T-cell (primary cell): ENCODE measurements around the gene BDP1. TPM values are rescaled to one million over a fixed set of nuclear protein-coding genes. Genes with fewer than 3 reads are reported as not detected.
A peak's percentile ranks its signal among the peaks of the same experiment; 100 is the strongest.

Experiments
- ATAC-seq, 4 experiments: fragments of 200-7000 bp in 3 of 4; fragments of 150-1000 bp in 1 of 4; cut with Tn5 transposase; replicated peaks in 1 of 4; 1 replicate in 3 of 4; 2 replicates in 1 of 4; pipeline ENCODE4 v1.10.0; 2021; ENCODE audit warnings: moderate library complexity in 3 of 4, mild to moderate bottlenecking in 2 of 4, moderate number of reproducible peaks in 1 of 4
- CTCF ChIA-PET, 2 donors: fragments of 300-600 bp; sonication (Branson Sonifier 250); formaldehyde crosslinking; loops; one replicate each; lab custom pipeline; 2022; ENCODE audit warnings: antibody characterized with exemption in 2 of 2; lab: Charles Lee
- POLR2A ChIA-PET, 2 donors: fragments of 300-600 bp; sonication (Branson Sonifier 250); formaldehyde crosslinking; loops; one replicate each; lab custom pipeline; 2022; ENCODE audit warnings: antibody characterized with exemption in 2 of 2; lab: Charles Lee
- DNase-seq, 35 experiments: peaks; one replicate each; pipeline versions ENCODE4 v3.0.0 to v3.0.0-alpha.2; 2013 to 2023
- H3K27ac ChIP-seq: one replicate; pipeline ENCODE4 v1.5.1; 2013; ENCODE audit warnings: low read length
- H3K27me3 ChIP-seq, 2 experiments: replicated peaks in 1 of 2; 1 replicate in 1 of 2; 2 replicates in 1 of 2; pipeline versions ENCODE4 v1.6.1 to v1.7.0; 2013; ENCODE audit warnings: low read length in 1 of 2, mixed read lengths in 1 of 2; ENCODE audit not compliant: control insufficient read depth in 2 of 2, insufficient read depth in 2 of 2; ENCODE audit errors: extremely low read depth in 1 of 2
- H3K36me3 ChIP-seq, 2 donors: 1 replicate in 1 of 2; 2 replicates in 1 of 2; pipeline versions ENCODE4 v1.6.1 to v1.7.0; 2013; ENCODE audit warnings: low read length in 1 of 2; ENCODE audit not compliant: control insufficient read depth in 2 of 2, insufficient read depth in 1 of 2; ENCODE audit errors: extremely low read depth in 1 of 2
- H3K4me1 ChIP-seq, 2 experiments: 1 replicate in 1 of 2; 2 replicates in 1 of 2; pipeline versions ENCODE4 v1.6.1 to v1.7.0; 2013; ENCODE audit warnings: low read length in 2 of 2, mixed read lengths in 1 of 2; ENCODE audit not compliant: insufficient read depth in 2 of 2, control insufficient read depth in 1 of 2; ENCODE audit errors: extremely low read depth in 1 of 2
- H3K4me3 ChIP-seq, 2 donors: 1 replicate in 1 of 2; 2 replicates in 1 of 2; pipeline versions ENCODE4 v1.5.1 to v1.7.0; 2013; ENCODE audit warnings: mild to moderate bottlenecking in 2 of 2, low read length in 1 of 2, moderate library complexity in 1 of 2; ENCODE audit not compliant: control insufficient read depth in 1 of 2; ENCODE audit errors: extremely low read depth in 1 of 2
- H3K9me3 ChIP-seq: 2 replicates; pipeline ENCODE4 v1.7.0; 2013
- H3K27ac Mint-ChIP-seq, 2 donors: one replicate each; pipeline ENCODE4 v1.8.0; 2020 to 2021; ENCODE audit warnings: mild to moderate bottlenecking in 2 of 2, mixed read lengths in 2 of 2
- H3K27me3 Mint-ChIP-seq, 2 donors: one replicate each; pipeline ENCODE4 v1.8.0; 2021 to 2022; ENCODE audit warnings: mixed read lengths in 2 of 2
- H3K36me3 Mint-ChIP-seq: one replicate; pipeline ENCODE4 v1.8.0; 2021; ENCODE audit warnings: mixed read lengths
- H3K4me1 Mint-ChIP-seq, 3 donors: one replicate each; pipeline ENCODE4 v1.8.0; 2020 to 2022; ENCODE audit warnings: mixed read lengths in 3 of 3, mild to moderate bottlenecking in 1 of 3
- H3K4me3 Mint-ChIP-seq, 3 donors: one replicate each; pipeline ENCODE4 v1.8.0; 2020 to 2022; ENCODE audit warnings: mild to moderate bottlenecking in 3 of 3, mixed read lengths in 3 of 3, moderate library complexity in 3 of 3
- H3K9me3 Mint-ChIP-seq, 3 donors: one replicate each; pipeline ENCODE4 v1.8.0; 2020 to 2022; ENCODE audit warnings: mixed read lengths in 3 of 3
- WGBS: methylation state at CpG from one replicate; pipeline ENCODE4 v1.1.5; 2013; ENCODE audit warnings: missing lambda C conversion rate; ENCODE audit not compliant: insufficient coverage; 5-methylcytosine and 5-hydroxymethylcytosine counted together
- total RNA-seq, 35 experiments: library from RNA in 6 of 35; stranded (reverse) in 6 of 35; fragments of 120-200 nt in 1 of 35; gene quantifications; one replicate each; pipeline versions ENCODE4 v1.2.1 to v1.2.4 and lab custom pipeline; 2013 to 2026

Gene BDP1
- total RNA-seq, 5 donors from 2014 or later (not counting 1 experiment from before 2014, with no cell fraction given) = 34.0 to 43.9 (median 40.6) TPM

GRCh38 chr5:71456362-71456743 lies 902 bp downstream of the BDP1 start:
- Mint-ChIP-seq H3K27ac (peak overlapping the region; percentile 92 to 97), H3K4me3 (peak overlapping the region; percentile 95 to 98 (median 96)), H3K36me3 (peaks cover 11% of the 10 kb centered on the region), H3K4me1 (peaks cover 29 to 36% (median 32%) of the 10 kb centered on the region in 3 donors), H3K9me3 (no peaks in the 10 kb centered on the region), H3K27me3 (peaks cover 6 to 10% of the 10 kb centered on the region in 2 donors)
- H3K27me3 ChIP-seq = peaks cover 0 to 7% of the 10 kb centered on the region in 2 experiments
- WGBS = 0% methylated on average over 1 of the region's 4 CpGs
- DNase-seq (no peak), ATAC-seq (no peak)
- peak overlapping the region; percentile 85 for H3K4me3 ChIP-seq
- CTCF ChIA-PET = no interaction called here
- H3K9me3 ChIP-seq = no peaks in the 10 kb centered on the region
- H3K4me1 ChIP-seq = peaks cover 9 to 15% of the 10 kb centered on the region in 2 experiments
- POLR2A ChIA-PET = no interaction called here
- H3K36me3 ChIP-seq = peaks cover 0 to 29% of the 10 kb centered on the region in 2 donors
- peak overlapping the region; percentile 90 for H3K27ac ChIP-seq

DNA sequence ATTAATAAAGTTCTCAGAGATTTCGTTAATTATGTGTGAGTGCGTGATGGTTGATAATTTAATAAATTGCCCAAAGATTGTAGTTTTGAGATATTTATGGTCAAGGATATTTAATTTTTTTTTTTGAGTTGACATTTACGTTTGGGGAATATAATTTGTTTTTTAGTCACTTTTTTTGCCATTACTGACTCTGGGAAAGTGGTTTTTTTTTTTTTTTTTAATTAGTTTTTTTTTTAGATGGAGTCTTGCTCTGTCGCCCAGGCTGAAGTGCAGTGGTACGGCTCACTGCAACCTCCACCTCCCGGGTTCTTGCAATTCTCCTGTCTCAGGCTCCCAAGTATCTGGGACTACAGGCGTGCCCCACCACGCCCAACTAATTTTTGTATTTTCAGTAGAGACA lies 1.7 kb downstream of the BDP1 start:
- Mint-ChIP-seq H3K4me1 (peaks cover 29 to 36% (median 32%) of the 10 kb centered on the region in 3 donors), H3K27ac (no peak overlapping the region), H3K27me3 (peaks cover 1 to 7% of the 10 kb centered on the region in 2 donors), H3K36me3 (peaks cover 11% of the 10 kb centered on the region), H3K9me3 (no peaks in the 10 kb centered on the region), H3K4me3 (peak overlapping the region; percentile 95 to 98 (median 96))
- no peak for ATAC-seq
- CTCF ChIA-PET = no interaction called here
- WGBS = 90% methylated on average over 2 of the region's 8 CpGs
- Histone ChIP-seq H3K27ac (no peak overlapping the region), H3K4me1 (peaks cover 9 to 15% of the 10 kb centered on the region in 2 experiments), H3K27me3 (peaks cover 0 to 4% of the 10 kb centered on the region in 2 experiments), H3K4me3 (no peak overlapping the region), H3K9me3 (no peaks in the 10 kb centered on the region), H3K36me3 (peaks cover 0 to 37% of the 10 kb centered on the region in 2 donors)
- DNase-seq = no peak
- POLR2A ChIA-PET = no interaction called here

- peaks cover 19% of the 10 kb centered on the region for H3K36me3 Mint-ChIP-seq
- DNase-seq (no peak), ATAC-seq (no peak)
- CTCF ChIA-PET = interaction anchor here (0.6 to 1.3 kb wide), 3 partner anchors 15 to 183 kb away, joined by 3 to 6 read pairs (median 3); no protein-coding TSS in a partner anchor
- H3K27me3 Mint-ChIP-seq = no peaks in the 10 kb centered on the region
- H3K27me3 ChIP-seq = no peaks in the 10 kb centered on the region
- peaks cover 0 to 71% of the 10 kb centered on the region in 2 donors for H3K36me3 ChIP-seq
- POLR2A ChIA-PET = interaction anchor here (0.6 to 1.3 kb wide), 2 partner anchors 9 kb away, joined by 4 to 7 read pairs; no protein-coding TSS in a partner anchor
- no peak overlapping the region for H3K4me3 ChIP-seq
- peaks cover 21 to 29% (median 25%) of the 10 kb centered on the region in 3 donors for H3K4me1 Mint-ChIP-seq
- H3K4me3 Mint-ChIP-seq = no peak overlapping the region
- no peak overlapping the region for H3K27ac ChIP-seq
- no CpG with 5 or more reads among the region's 1 CpG for WGBS
- H3K27ac Mint-ChIP-seq = no peak overlapping the region
- peaks cover 5 to 13% of the 10 kb centered on the region in 2 experiments for H3K4me1 ChIP-seq
- no peaks in the 10 kb centered on the region for H3K9me3 Mint-ChIP-seq
- H3K9me3 ChIP-seq = no peaks in the 10 kb centered on the region
Observed at GRCh38 chr5:71460693-71461092, 5.2 kb downstream of the BDP1 start.

- no peak overlapping the region for H3K4me3 Mint-ChIP-seq
- no peaks in the 10 kb centered on the region for H3K9me3 Mint-ChIP-seq
- no CpG with 5 or more reads among the region's 3 CpGs for WGBS
- no peaks in the 10 kb centered on the region for H3K27me3 Mint-ChIP-seq
- no peak overlapping the region for H3K27ac Mint-ChIP-seq
- peaks cover 5 to 10% of the 10 kb centered on the region in 2 experiments for H3K4me1 ChIP-seq
- no peak overlapping the region for H3K4me3 ChIP-seq
- CTCF ChIA-PET = interaction anchor here in 1 of 2 donors (1.3 kb wide), 1 partner anchor 15 kb away, joined by 6 read pairs; no protein-coding TSS in a partner anchor
- no peak overlapping the region for H3K27ac ChIP-seq
- POLR2A ChIA-PET = interaction anchor here (0.6 to 1.3 kb wide), 3 partner anchors 8 to 813 kb away, joined by 3 to 7 read pairs (median 4); no protein-coding TSS in a partner anchor
- peaks cover 0 to 77% of the 10 kb centered on the region in 2 donors for H3K36me3 ChIP-seq
- H3K36me3 Mint-ChIP-seq = peaks cover 25% of the 10 kb centered on the region
- no peaks in the 10 kb centered on the region for H3K9me3 ChIP-seq
- H3K27me3 ChIP-seq = no peaks in the 10 kb centered on the region
- ATAC-seq (no peak), DNase-seq (no peak)
- peaks cover 15 to 23% (median 20%) of the 10 kb centered on the region in 3 donors for H3K4me1 Mint-ChIP-seq
Observed at GRCh38 chr5:71461360-71461759, 5.9 kb downstream of the BDP1 start.

GRCh38 chr5:71471193-71471592 lies 15.7 kb downstream of the BDP1 start:
- POLR2A ChIA-PET = interaction anchor here in 1 of 2 donors (0.6 to 0.7 kb wide), 2 partner anchors 38 to 146 kb away, joined by 3 to 4 read pairs; no protein-coding TSS in a partner anchor
- no peaks in the 10 kb centered on the region for H3K27me3 Mint-ChIP-seq
- H3K36me3 ChIP-seq = peaks cover 13 to 51% of the 10 kb centered on the region in 2 donors
- no peaks in the 10 kb centered on the region for H3K9me3 ChIP-seq
- no peak overlapping the region for H3K4me3 Mint-ChIP-seq
- no peaks in the 10 kb centered on the region for H3K27me3 ChIP-seq
- no peak overlapping the region for H3K4me3 ChIP-seq
- no peak overlapping the region for H3K27ac ChIP-seq
- peaks cover 29% of the 10 kb centered on the region for H3K36me3 Mint-ChIP-seq
- no CpG with 5 or more reads among the region's 9 CpGs for WGBS
- no peaks in the 10 kb centered on the region for H3K9me3 Mint-ChIP-seq
- DNase-seq (no peak), ATAC-seq (no peak)
- H3K27ac Mint-ChIP-seq = no peak overlapping the region
- CTCF ChIA-PET = interaction anchor here in 1 of 2 donors (0.7 to 1.3 kb wide), 2 partner anchors 20 to 130 kb away, joined by 3 read pairs; no protein-coding TSS in a partner anchor
- H3K4me1 ChIP-seq = no peaks in the 10 kb centered on the region
- H3K4me1 Mint-ChIP-seq = peaks cover 0 to 1% (median 0%) of the 10 kb centered on the region in 3 donors

DNA sequence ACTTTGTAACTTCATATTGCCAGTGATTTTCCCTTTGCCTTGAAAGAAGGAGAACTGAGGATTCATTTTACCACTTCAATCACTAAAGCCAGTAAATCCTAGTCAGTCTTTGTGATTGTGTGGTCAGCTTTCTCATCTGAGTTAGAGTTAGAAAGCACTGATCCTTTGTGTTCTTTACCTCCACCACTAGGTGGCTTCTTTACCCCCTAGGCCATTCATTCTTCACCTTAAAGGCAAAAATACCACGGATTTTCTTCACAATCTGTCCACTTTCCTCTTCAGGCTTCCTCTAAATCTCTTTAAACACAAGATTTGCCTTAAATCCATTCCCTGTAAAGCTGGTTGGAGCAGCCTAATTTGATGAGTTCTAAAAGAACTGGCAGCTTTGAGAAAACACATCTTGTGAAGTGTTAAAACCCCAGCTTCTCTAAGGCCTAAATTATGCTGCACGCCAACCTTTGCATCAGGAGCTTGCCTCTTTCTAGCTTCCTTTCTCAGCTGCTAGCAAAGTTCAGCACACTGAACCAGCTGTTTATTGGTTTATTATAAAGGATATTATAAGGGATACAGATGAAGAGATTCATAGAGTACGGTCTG lies 20.4 kb downstream of the BDP1 start:
- ChIA-PET POLR2A (interaction anchor here in 1 of 2 donors (0.7 kb wide), 1 partner anchor 125 kb away, joined by 3 read pairs; no protein-coding TSS in a partner anchor), CTCF (interaction anchor here (0.8 to 1.6 kb wide), 15 partner anchors 11 to 1479 kb away, joined by 3 to 11 read pairs (median 4); no protein-coding TSS in a partner anchor)
- ATAC-seq = peak in 2 of 4 experiments; percentile 43 to 45
- H3K27ac Mint-ChIP-seq = peak overlapping the region in 1 of 2 donors; percentile 34
- Histone ChIP-seq H3K9me3 (no peaks in the 10 kb centered on the region), H3K36me3 (peaks cover 9 to 41% of the 10 kb centered on the region in 2 donors), H3K27me3 (no peaks in the 10 kb centered on the region), H3K4me3 (no peak overlapping the region), H3K4me1 (no peaks in the 10 kb centered on the region), H3K27ac (no peak overlapping the region)
- no peaks in the 10 kb centered on the region for H3K9me3 Mint-ChIP-seq
- no CpG with 5 or more reads among the region's 3 CpGs for WGBS
- H3K36me3 Mint-ChIP-seq = peaks cover 25% of the 10 kb centered on the region
- no peaks in the 10 kb centered on the region for H3K27me3 Mint-ChIP-seq
- no peak overlapping the region for H3K4me3 Mint-ChIP-seq
- H3K4me1 Mint-ChIP-seq = peaks cover 0 to 1% (median 0%) of the 10 kb centered on the region in 3 donors
- DNase-seq = peak in 1 of 35 experiments; percentile 29
